Erythroblast (primary cell): ENCODE results near the gene ZNF768.
"Not testable (repeated sequence)": the region's sequence is repeated elsewhere in the genome, so short reads cannot be mapped to it uniquely, and the experiment has no call there.

Experiments used
- DNase-seq, 2 experiments: peaks; one replicate each; lab custom pipeline; 2025; lab: John Stamatoyannopoulos, UW
- GATA1 ChIP-seq: IDR thresholded peaks from 2 replicates; pipeline ENCODE4 v1.6.1; 2011; ENCODE audit warnings: low read depth, mild to moderate bottlenecking, control low read depth, low read length, moderate library complexity
- POLR2A ChIP-seq: IDR thresholded peaks from 2 replicates; pipeline ENCODE4 v1.6.1; 2011; ENCODE audit warnings: mild to moderate bottlenecking, low read length

ZNF768 gene

GRCh38 chr16:30533146-30533522, 6.8 kb upstream of the ZNF768 start:
- TF ChIP-seq GATA1 (no peak), POLR2A (no peak)
- DNase-seq = no peak

DNA sequence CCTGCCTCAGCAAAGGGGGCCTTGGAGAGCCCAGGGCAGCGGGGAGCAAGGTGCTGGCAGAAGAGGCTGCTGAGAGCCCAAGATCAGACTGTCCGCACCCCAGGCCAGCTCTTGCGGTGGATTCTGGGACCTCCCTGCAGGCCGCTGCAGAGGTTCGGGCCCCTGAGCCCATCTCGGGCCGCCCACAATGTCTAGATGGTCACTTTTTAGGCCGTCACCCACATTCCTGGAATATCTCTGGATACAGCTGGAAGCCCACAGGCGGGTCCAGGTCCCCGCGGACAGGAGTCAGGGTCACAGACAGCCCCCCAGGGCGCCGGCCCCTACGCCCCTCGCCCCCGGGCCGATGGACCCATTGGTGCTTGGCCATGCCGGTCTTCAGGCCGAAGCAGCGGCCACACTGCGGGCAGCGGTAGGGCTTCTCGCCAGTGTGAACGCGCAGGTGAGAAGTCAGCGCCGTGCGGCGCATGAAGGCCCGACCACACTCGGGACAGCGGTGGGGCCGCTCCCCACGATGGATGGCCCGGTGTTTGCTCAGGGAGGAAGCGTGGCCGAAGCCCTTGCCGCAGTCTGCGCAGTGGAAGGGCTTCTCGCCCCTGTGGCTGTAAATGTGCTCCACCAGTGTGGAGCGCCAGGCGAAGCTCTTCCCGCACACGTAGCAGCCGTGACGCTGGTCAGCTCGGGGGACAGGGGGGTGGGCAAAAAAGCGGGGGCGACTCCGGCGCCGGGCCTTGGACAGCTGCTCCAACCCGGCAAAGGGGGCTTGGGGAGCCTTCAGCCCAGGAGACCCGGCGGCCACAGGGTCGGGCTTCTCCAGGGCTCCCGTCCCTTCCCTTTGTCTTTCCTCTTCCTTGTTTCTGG, 6.1 kb upstream of the ZNF768 start:
- DNase-seq = no peak
- TF ChIP-seq GATA1 = no peak
- TF ChIP-seq POLR2A = no peak

DNA sequence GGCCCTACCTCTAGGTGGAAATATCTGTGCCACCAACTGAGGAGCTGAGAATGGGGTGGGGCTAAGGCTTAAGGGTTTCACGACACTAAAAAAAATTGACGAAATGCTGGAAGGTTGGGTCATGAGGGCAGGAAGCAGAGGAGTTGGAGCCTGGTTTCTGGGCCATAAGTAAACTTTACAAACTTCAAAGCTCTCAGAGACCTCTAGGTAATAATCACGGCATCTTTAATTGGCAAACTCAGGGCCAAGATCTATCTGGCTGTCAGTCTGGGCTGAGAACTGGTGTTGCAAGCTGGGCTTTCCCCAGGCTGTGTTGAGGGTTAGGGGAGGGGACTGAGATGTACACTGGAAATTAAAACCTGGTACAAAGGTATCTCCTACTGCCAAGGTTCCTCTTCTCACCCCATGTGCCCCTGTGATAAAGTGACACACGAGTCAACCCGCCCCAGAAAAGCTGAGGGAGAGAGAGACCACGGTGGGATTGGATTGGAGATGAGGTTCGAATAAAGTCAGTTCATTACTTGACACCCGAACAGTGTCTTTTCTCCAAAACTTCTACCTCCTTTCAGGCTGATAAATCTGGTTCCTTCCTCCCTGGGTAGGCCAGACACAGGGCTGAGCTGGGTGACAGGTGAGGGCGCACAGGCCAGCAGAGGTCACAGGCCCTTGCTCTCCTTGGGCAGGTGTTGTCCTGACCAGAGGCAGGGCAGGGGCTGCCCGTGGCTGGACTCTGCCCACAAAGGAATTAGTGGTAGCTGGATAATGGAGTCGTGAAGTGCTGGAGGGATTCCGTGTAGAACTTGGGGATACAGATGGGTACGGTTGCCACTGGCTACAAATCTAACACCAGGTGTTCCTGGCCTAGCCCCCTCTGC, 4.0 kb upstream of the ZNF768 start:
- no peak for DNase-seq
- TF ChIP-seq POLR2A (no peak), GATA1 (no peak)

GRCh38 chr16:30528799-30529457, 2.6 kb upstream of the ZNF768 start:
- no peak for TF ChIP-seq GATA1
- TF ChIP-seq POLR2A = peak; percentile 34
- DNase-seq = no peak

DNA sequence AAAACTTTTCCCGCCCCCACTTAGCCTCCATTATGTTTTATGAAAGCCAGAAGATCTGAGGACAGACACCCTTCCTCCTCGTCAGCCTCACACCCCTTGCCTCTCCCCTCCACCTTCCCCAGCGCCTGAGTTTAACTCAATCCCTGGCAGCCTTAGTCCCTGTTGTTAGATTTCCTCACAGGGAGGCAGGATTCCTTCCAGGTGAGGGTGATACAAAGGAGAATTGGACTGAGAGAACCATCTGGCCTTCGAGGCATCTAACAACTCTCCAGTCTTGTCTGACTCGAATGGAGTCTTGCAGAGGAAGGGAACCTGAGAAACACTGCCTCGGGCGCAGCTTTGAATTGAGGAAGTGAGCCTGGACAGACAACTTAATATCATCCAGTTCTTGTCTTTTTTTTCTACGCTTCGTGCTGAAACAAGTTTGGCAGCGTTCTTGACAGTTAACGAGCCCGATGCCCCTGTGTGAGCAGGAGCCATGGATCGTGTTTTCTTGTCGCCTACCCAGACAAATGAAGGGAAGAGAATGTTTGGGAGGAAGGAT, 1.3 kb upstream of the ZNF768 start:
- DNase-seq = peak in 1 of 2 experiments; percentile 65
- TF ChIP-seq POLR2A (peak; percentile 58), GATA1 (no peak)

- DNase-seq = peak; percentile 98 to 99
- peak; percentile 91 for TF ChIP-seq POLR2A
- TF ChIP-seq GATA1 = no peak
Observed at GRCh38 chr16:30526823-30527634, 663 bp upstream of the ZNF768 start.

DNA sequence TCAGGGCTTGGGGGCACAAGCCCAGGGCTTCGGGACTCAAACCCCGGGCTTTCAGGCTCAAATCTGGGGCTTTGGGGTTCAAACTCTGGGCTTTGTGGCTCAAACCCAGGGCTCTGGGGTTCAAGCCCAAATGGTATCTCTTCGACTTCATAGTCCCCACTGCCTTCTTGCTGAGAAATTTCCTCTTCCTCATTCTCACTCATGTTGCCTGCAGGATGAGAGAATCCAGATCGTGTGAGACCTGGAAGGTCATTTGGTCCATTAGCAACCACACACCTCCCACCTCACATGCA, 576 bp downstream of the ZNF768 start:
- TF ChIP-seq GATA1 (no peak), POLR2A (no peak)
- DNase-seq = no peak

- TF ChIP-seq POLR2A (no peak), GATA1 (no peak)
Observed at GRCh38 chr16:30524575-30525568, 1.5 kb downstream of the ZNF768 start.

DNA sequence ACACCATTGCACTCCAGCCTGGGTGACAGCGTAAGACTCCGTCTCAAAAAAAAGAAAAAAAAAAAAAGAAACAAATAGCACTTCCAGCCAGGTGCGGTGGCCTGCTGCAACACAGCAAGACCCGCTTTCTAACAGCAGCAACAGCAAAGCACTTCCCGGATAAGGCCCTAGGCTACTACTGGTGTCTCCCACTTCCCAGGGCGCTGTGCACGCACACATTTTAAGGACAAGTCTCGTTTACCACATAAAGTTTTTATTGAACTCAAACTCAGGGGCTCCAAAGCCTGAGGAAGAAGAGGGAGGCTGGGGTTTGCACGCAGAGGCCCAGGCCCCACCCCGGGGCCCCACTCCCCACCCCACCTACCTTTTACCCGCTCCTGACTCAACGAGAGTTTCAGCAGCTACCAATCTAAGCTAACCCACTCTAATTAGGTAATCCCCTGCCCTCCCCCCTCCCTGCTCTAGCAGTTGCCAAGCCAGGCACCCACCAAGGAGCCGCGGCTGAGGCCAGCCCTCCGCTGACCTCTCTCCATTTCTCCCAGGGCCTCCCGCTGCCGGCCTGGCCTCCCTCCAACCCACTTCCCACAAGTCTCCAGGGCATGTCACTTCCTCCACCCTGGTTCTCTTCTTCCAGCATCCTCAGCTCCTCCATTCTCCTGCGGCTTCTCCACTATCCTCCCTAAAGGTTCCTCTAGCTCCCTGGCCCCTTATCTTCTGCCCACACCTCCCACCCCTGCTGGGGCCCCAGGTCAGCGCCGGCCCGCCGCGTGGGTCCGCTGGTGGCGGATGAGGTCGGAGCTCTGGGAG, 2.4 kb downstream of the ZNF768 start:
- TF ChIP-seq GATA1 (no peak), POLR2A (no peak)
- no peak for DNase-seq

More at GRCh38 chr16:30524575-30525568, 1.5 kb downstream of the ZNF768 start:
- no peak for DNase-seq

- DNase-seq = not testable (repeated sequence)
Observed at GRCh38 chr16:30522702-30523463, 3.5 kb downstream of the ZNF768 start.
